SIG-M5 treated with dmso at 0.1 percent for 504 hours (cell line): ENCODE data around the gene CELF5.
"Not testable (repeated sequence)": the region's sequence is repeated elsewhere in the genome, so short reads cannot be mapped to it uniquely, and the experiment has no call there.

ENCODE experiments used
- DNase-seq: peaks from one replicate; lab custom pipeline; 2025; ENCODE audit not compliant: unreplicated experiment; lab: John Stamatoyannopoulos, UW

The CELF5 gene

GRCh38 chr19:3189702-3190469 lies 34.6 kb upstream of the CELF5 start:
- no peak for DNase-seq

GRCh38 chr19:3190470-3190770 lies 34.0 kb upstream of the CELF5 start:
- no peak for DNase-seq

- no peak for DNase-seq
These were observed 33.3 kb upstream of the CELF5 start for GRCh38 chr19:3190921-3191805.

GRCh38 chr19:3191806-3192104 lies 32.7 kb upstream of the CELF5 start:
- not testable (repeated sequence) for DNase-seq

GRCh38 chr19:3192228-3192635 lies 32.2 kb upstream of the CELF5 start:
- no peak for DNase-seq

- no peak for DNase-seq
These were observed 31.8 kb upstream of the CELF5 start for GRCh38 chr19:3192684-3193083.

- DNase-seq = peak; percentile 77
These were observed 31.0 kb upstream of the CELF5 start for GRCh38 chr19:3193256-3194105.

- no peak for DNase-seq
These were observed 30.1 kb upstream of the CELF5 start for GRCh38 chr19:3194106-3195087.

GRCh38 chr19:3196064-3196932 lies 28.2 kb upstream of the CELF5 start:
- no peak for DNase-seq

- no peak for DNase-seq
These were observed 27.6 kb upstream of the CELF5 start for GRCh38 chr19:3196933-3197205.

- no peak for DNase-seq
These were observed 25.4 kb upstream of the CELF5 start for GRCh38 chr19:3198901-3199700.

GRCh38 chr19:3201072-3201700 lies 23.3 kb upstream of the CELF5 start:
- no peak for DNase-seq

GRCh38 chr19:3201911-3202310 lies 22.6 kb upstream of the CELF5 start:
- no peak for DNase-seq

GRCh38 chr19:3202346-3202745 lies 22.1 kb upstream of the CELF5 start:
- no peak for DNase-seq

- not testable (repeated sequence) for DNase-seq
These were observed 21.6 kb upstream of the CELF5 start for GRCh38 chr19:3202895-3203294.

GRCh38 chr19:3203805-3204645 lies 20.4 kb upstream of the CELF5 start:
- no peak for DNase-seq

- DNase-seq = no peak
These were observed 19.7 kb upstream of the CELF5 start for GRCh38 chr19:3204646-3205275.
